Right lobe of liver (tissue), 4 donors: ENCODE measurements around the gene PIK3C2B.

Experiments
- CTCF ChIP-seq, 4 donors: fragments of 200-600 bp in 3 of 4; fragments of 450-650 bp in 1 of 4; IDR thresholded peaks; one replicate each; pipeline versions ENCODE4 v1.5.1 to v1.8.0; 2016 to 2022; ENCODE audit warnings: antibody characterized with exemption in 4 of 4, mild to moderate bottlenecking in 2 of 4
- POLR2A ChIP-seq: fragments of 450-650 bp; IDR thresholded peaks from one replicate; pipeline ENCODE4 v1.6.1; 2017; ENCODE audit warnings: antibody characterized with exemption, mild to moderate bottlenecking
- donor health status: DM: no; HTN: no; CAD: no.
- donor health status: DM: no; HTN: no; CAD: no.
- donor health status: DM: no; HTN: yes; CAD: no.

- no peak for TF ChIP-seq CTCF (IDR thresholded peaks at IDR 0.05)
- TF ChIP-seq POLR2A: no peak
Observed at GRCh38 chr1:204463125-204464060, 31.2 kb downstream of the PIK3C2B start.
